T47D (cell line): Measurements from ENCODE around the gene ATOX1.
A peak's percentile ranks its signal among the peaks of the same experiment; 100 is the strongest.

Experiments used
- DNase-seq, 2 experiments: peaks; one replicate each; pipeline versions ENCODE4 v3.0.0 to v3.0.0-alpha.2; 2011 to 2012; ENCODE audit warnings: low read depth in 1 of 2, low spot score in 1 of 2
- JUND ChIP-seq: IDR thresholded peaks from 2 replicates; pipeline ENCODE4 v1.6.1; 2012; ENCODE audit warnings: low read depth
- in situ Hi-C: cut with HindIII; loops from 2 replicates; pipeline ENCODE4 v1.10.0; 2016; ENCODE audit warnings: low sequenced_read_pairs, low pct_unique_long_range_greater_than_20kb

The ATOX1 gene

DNA sequence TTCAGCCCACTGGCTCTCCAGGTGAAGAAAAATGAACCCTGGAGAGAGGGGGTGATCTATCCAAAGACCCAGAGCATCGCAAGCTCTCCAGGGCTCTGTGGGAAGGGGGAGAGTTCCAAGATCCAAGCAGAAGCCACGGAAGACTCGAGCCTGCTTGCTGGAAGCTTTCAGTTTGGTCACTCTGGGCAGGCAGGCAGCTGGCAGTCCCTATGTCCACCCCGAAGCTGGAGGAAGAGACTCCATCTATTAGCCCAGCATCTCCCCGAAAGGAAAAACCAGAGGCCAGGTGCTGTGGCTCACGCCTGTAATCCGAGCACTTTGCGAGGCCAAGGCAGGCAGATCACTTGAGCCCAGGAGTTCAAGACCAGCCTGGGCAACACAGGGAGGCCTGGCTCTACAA lies 61.0 kb downstream of the ATOX1 start:
- TF ChIP-seq JUND: no peak
- in situ Hi-C loops: no loop called here
- DNase-seq: no peak

DNA sequence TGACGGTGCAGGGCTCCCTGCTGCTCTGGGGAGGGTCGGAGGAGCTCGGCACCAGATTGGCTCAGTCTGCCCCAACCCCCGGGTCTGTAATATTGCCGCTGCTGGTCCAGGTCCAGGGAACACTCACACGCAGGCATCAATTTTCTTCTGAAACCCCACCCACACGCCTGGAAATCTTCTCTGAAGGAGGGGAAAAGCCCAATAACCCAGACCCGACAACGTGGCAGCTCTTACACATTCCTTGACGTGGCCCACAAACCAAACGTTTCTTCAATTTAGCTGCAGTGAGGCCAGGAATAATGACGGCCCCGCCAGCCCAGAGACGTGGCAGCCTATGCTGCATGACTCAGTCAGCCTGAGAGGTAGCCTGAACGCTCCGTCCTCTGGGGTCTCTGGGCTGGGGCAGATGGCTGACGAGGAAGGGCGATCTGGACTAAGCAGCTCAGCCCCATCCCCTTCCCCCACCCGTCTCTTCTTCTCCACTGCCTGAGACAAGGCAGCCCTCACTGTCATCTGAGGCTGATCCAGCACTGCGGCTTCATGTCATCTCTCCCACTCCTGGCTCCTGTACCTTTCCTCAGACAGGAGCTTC lies 61.9 kb downstream of the ATOX1 start:
- no peak for DNase-seq
- no peak for TF ChIP-seq JUND

DNA sequence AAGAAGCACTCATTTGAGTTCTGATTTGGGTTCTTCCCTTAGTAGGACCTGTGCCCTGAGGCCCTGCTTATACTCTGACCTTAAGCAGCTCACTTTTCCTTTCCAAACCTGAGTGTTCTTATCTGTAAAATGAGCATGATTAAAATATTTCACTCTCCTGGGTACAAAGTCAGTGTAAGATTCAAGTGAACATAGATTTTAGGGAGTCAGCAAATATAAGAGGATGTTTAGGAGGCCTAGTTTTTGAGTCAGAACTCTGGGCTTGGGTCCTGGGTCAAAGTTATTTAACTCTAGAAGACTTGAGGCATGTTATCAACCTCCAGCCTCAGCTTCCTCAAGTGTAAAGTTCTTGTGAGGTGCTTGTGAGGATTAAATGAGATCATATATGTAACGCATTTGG lies 63.0 kb downstream of the ATOX1 start:
- TF ChIP-seq JUND: no peak
- in situ Hi-C loops: no loop called here
- no peak for DNase-seq

More for the DNA sequence above, 61.9 kb downstream of the ATOX1 start:
- in situ Hi-C loops: no loop called here

GRCh38 chr5:151694035-151694485 lies 64.4 kb downstream of the ATOX1 start:
- in situ Hi-C loops: no loop called here
- peak in 1 of 2 experiments; percentile 33 for DNase-seq
- no peak for TF ChIP-seq JUND
